ENCODE results near the gene NKTR. TPM values are rescaled to one million over a fixed set of nuclear protein-coding genes. Genes with fewer than 3 reads are reported as not detected.

NKTR gene
- total RNA-seq, 4 donors from 2014 or later = 18.0 to 112 (median 50.7) TPM

DNA sequence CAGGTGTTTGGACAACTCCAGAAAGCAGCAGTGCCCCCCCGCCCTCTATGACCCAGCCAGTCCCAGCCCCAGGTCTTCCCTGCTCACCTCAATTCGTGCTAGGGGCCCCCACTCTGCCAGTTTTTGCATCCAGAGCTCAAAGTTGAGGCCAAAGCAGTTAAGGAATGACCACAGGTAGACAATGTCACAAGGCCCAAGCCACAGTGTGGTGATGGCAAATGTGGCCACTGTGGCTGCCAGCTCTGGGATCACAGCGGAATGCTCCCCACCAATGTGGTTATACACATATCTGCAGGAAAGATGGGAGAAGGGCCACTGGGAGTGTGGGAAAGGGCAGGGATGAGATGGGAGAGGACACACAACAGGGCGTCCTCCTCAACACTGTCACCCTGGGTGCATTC is 93.0 kb downstream of the NKTR start:
- DNase-seq = no peak
- peaks cover 0 to 22% (median 0%) of the 10 kb centered on the region in 4 donors for H3K27me3 ChIP-seq
- H3K4me1 ChIP-seq = no peaks in the 10 kb centered on the region
- intact Hi-C loops (cut with DNase I) = no loop called here
- no peak overlapping the region for H3K4me3 ChIP-seq
- TF ChIP-seq POLR2A (IDR thresholded peaks at IDR 0.05) (no peak), CTCF (IDR thresholded peaks at IDR 0.05) (no peak)
- H3K27ac ChIP-seq = no peak overlapping the region
- no peaks in the 10 kb centered on the region for H3K36me3 ChIP-seq
- H3K9me3 ChIP-seq = no peaks in the 10 kb centered on the region
- 72 to 80% methylated on average over 2 to 4 of the region's 4 CpGs for WGBS, 2 donors

DNA sequence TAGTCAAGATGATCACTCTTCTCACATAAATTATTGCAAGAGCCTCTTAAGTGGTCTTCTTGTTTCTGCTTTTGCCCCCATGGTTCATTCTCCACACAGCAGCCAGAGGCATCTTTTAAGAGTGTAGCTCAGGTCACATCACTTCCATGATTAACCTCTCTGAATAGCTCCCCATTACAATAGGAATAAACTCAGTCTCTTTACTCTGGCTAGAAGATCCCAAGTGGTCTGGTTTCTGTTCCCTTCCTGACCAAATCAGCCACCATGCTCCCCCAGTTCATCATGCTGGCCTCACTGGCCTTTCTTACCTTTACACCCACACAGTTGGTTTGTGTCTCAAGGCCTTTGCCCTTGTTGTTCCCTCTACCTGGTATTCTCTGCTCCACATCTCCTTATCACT is 93.9 kb downstream of the NKTR start:
- peaks cover 0 to 17% (median 0%) of the 10 kb centered on the region in 4 donors for H3K27me3 ChIP-seq
- TF ChIP-seq POLR2A (IDR thresholded peaks at IDR 0.05) (no peak), CTCF (IDR thresholded peaks at IDR 0.05) (no peak)

DNA sequence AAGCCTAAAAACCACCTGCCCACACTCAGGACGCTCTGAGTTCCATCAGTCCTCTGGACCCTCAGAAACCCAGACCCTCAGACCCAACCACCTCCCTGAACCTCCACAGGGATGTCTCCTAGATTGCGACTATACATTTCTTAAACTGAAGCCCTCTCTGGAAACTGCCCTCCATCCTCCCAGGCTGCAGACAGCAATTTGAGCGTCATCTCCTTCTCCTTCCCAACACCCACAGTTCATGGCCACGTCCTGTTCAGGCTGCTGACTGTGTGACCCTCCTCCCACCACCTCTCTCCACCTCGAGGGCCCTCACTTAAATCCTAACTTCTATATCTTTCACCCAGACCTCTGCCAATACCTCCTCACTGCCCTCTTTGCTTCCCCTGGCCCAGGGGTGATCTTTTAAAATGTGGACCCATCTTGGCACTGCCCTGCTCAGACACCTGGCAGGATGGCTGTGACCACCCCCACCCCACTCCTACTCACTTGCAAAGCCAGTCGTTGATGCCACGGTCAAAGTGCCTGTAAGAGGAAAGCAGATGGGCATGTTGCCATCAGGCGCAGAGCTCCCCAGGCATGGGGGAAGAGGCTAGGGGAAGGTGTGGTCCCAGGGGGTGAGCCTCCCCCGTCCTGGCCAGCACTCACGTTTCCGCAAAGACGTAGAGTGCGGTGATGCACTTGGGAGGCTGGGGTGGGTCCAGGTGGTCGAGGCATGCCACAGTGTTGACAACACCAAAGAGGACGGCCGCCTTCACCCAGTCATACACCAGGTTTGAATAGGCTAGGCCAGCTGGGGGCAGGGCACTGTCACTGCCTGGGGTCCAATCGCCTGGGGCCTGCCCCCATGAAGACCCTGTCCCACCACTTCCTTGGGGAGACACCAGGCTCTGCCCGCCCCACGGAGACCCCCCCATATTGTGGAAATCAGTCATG is 96.1 kb downstream of the NKTR start:
- no peaks in the 10 kb centered on the region for H3K9me3 ChIP-seq
- intact Hi-C loops (cut with DNase I) = no loop called here
- 63 to 71% methylated on average over 7 to 13 of the region's 19 CpGs for WGBS, 2 donors
- H3K4me3 ChIP-seq = no peak overlapping the region
- H3K27ac ChIP-seq = no peak overlapping the region
- no peaks in the 10 kb centered on the region for H3K4me1 ChIP-seq
- TF ChIP-seq POLR2A (IDR thresholded peaks at IDR 0.05) = no peak
- TF ChIP-seq CTCF (IDR thresholded peaks at IDR 0.05) = no peak
- peaks cover 0 to 13% (median 0%) of the 10 kb centered on the region in 4 donors for H3K27me3 ChIP-seq
- no peak for DNase-seq
- H3K36me3 ChIP-seq = no peaks in the 10 kb centered on the region

More for the DNA sequence above, 93.9 kb downstream of the NKTR start:
- H3K4me1 ChIP-seq = no peaks in the 10 kb centered on the region
- H3K36me3 ChIP-seq = no peaks in the 10 kb centered on the region
- no peak overlapping the region for H3K4me3 ChIP-seq
- intact Hi-C loops (cut with DNase I) = no loop called here
- H3K27ac ChIP-seq = no peak overlapping the region
- no peaks in the 10 kb centered on the region for H3K9me3 ChIP-seq
- no peak for DNase-seq

GRCh38 chr3:42697289-42698051 is 97.0 kb downstream of the NKTR start:
- TF ChIP-seq CTCF (IDR thresholded peaks at IDR 0.05) (no peak), POLR2A (IDR thresholded peaks at IDR 0.05) (no peak)
- no peak overlapping the region for H3K27ac ChIP-seq
- peaks cover 0 to 12% (median 0%) of the 10 kb centered on the region in 4 donors for H3K27me3 ChIP-seq
- no peak overlapping the region for H3K4me3 ChIP-seq
- no peak for DNase-seq
- no peaks in the 10 kb centered on the region for H3K4me1 ChIP-seq
- intact Hi-C loops (cut with DNase I) = no loop called here
- H3K36me3 ChIP-seq = no peaks in the 10 kb centered on the region
- WGBS, 2 donors = 74 to 86% methylated on average over 6 to 13 of the region's 18 CpGs
- H3K9me3 ChIP-seq = no peaks in the 10 kb centered on the region

Other genes starting within 250 kb of the NKTR start
- not detected for gene LYZL4, start 190.1 kb upstream of the NKTR start, total RNA-seq
- 10 to 100 TPM in 1 of 4 donors, 1 to 10 TPM in 3; 3.6 to 15.4 (median 8.6) TPM for gene VIPR1, start 98.0 kb upstream of the NKTR start, total RNA-seq
- gene SEC22C, start 18.7 kb upstream of the NKTR start, total RNA-seq = 10 to 100 TPM in 3 of 4 donors, 1 to 10 TPM in 1; 8.8 to 38.5 (median 26.2) TPM
- 10 to 100 TPM; 11.4 to 23.5 (median 20.5) TPM for gene SS18L2, start 9.8 kb upstream of the NKTR start, total RNA-seq
- 10 to 100 TPM in 2 of 4 donors, 1 to 10 TPM in 2; 5.0 to 34.3 (median 10.3) TPM for gene ZBTB47, start 53.0 kb downstream of the NKTR start, total RNA-seq
- not detected for gene KLHL40, start 84.9 kb downstream of the NKTR start, total RNA-seq
- gene HHATL, start 102.1 kb downstream of the NKTR start, total RNA-seq = not detected
- gene CCDC13, start 172.6 kb downstream of the NKTR start, total RNA-seq = 1 to 10 TPM in 1 of 4 donors, under 1 TPM in 1, not detected in 2; 0.62 to 1.3 TPM
- gene HIGD1A, start 203.8 kb downstream of the NKTR start, total RNA-seq = 100 to 1,000 TPM in 3 of 4 donors, 10 to 100 TPM in 1; 52.3 to 239 (median 212) TPM
- gene ACKR2, start 208.8 kb downstream of the NKTR start, total RNA-seq = 1 to 10 TPM; 2.7 to 6.5 (median 3.1) TPM

Measured in esophagus squamous epithelium (tissue), 5 donors.